IMR-90 (cell line): ENCODE results near the gene RPLP1. TPM values are rescaled to one million over a fixed set of nuclear protein-coding genes. Genes with fewer than 3 reads are reported as not detected.

Experiments
- ATAC-seq: fragments of 200-7000 bp; cut with Tn5 transposase; 2 replicates; pipeline ENCODE4 v1.9.1; 2020; ENCODE audit warnings: low read depth, mild to moderate bottlenecking, moderate library complexity
- BruUV-seq: library from RNA; stranded (reverse); fragments of 400-500 nt; replicated peaks from 2 replicates; lab custom pipeline; 2021; lab: Mats Ljungman, UMichigan
- CTCF ChIA-PET: fragments of 300-600 bp; formaldehyde crosslinking; extraction: SDS; loops from one replicate; lab custom pipeline; 2021; ENCODE audit warnings: antibody characterized with exemption; lab: Yijun Ruan, JAX
- POLR2A ChIA-PET: fragments of 300-600 bp; sonication (Branson Sonifier 250); formaldehyde crosslinking; loops from one replicate; lab custom pipeline; 2022; ENCODE audit warnings: antibody characterized with exemption; ENCODE audit not compliant: unreplicated experiment; lab: Charles Lee
- DNase-seq: peaks from one replicate; pipeline ENCODE4 v3.0.0; 2013
- H2AFZ ChIP-seq: replicated peaks from 2 replicates; pipeline ENCODE3; 2013; ENCODE audit warnings: low read length, mild to moderate bottlenecking; ENCODE audit not compliant: poor library complexity
- H2AK5ac ChIP-seq: 2 replicates; pipeline ENCODE4 v1.6.1; 2013; ENCODE audit warnings: low read depth, low read length, inconsistent platforms
- H2AK9ac ChIP-seq: replicated peaks from 2 replicates; pipeline ENCODE3; 2013; ENCODE audit warnings: mild to moderate bottlenecking, low read depth, low read length, moderate library complexity; ENCODE audit not compliant: poor library complexity
- H2BK120ac ChIP-seq: 2 replicates; pipeline ENCODE4 v1.6.1; 2013; ENCODE audit warnings: low read depth, low read length, inconsistent platforms
- H2BK15ac ChIP-seq: 3 replicates; pipeline ENCODE4 v1.6.1; 2013; ENCODE audit warnings: low read depth, low read length, inconsistent platforms
- H2BK20ac ChIP-seq: 2 replicates; pipeline ENCODE4 v1.6.1; 2013; ENCODE audit warnings: low read depth, mild to moderate bottlenecking, inconsistent platforms, low read length, moderate library complexity
- H2BK5ac ChIP-seq: 2 replicates; pipeline ENCODE4 v1.6.1; 2013; ENCODE audit warnings: mild to moderate bottlenecking, low read depth, low read length, inconsistent platforms; ENCODE audit not compliant: poor library complexity, severe bottlenecking
- H3K14ac ChIP-seq: replicated peaks from 2 replicates; pipeline ENCODE4 v1.6.1; 2013; ENCODE audit warnings: low read depth, low read length, inconsistent platforms
- H3K18ac ChIP-seq: 2 replicates; pipeline ENCODE4 v1.6.1; 2013; ENCODE audit warnings: low read depth, low read length, control low read depth
- H3K23ac ChIP-seq: 2 replicates; pipeline ENCODE4 v1.6.1; 2013; ENCODE audit warnings: low read depth, low read length, inconsistent platforms
- H3K27ac ChIP-seq: 2 replicates; pipeline ENCODE4 v1.5.1; 2013; ENCODE audit warnings: mild to moderate bottlenecking, control low read depth, low read length; ENCODE audit not compliant: insufficient read depth
- H3K27me3 ChIP-seq: 2 replicates; pipeline ENCODE4 v1.6.1; 2013; ENCODE audit warnings: low read length; ENCODE audit not compliant: control insufficient read depth, insufficient read depth
- H3K36me3 ChIP-seq: 2 replicates; pipeline ENCODE4 v1.6.1; 2013; ENCODE audit warnings: low read length, mixed read lengths; ENCODE audit not compliant: control insufficient read depth, insufficient read depth
- H3K4ac ChIP-seq: 2 replicates; pipeline ENCODE4 v1.6.1; 2013; ENCODE audit warnings: low read depth, low read length, inconsistent platforms
- H3K4me1 ChIP-seq: 2 replicates; pipeline ENCODE4 v1.6.1; 2013; ENCODE audit warnings: low read length, mixed read lengths; ENCODE audit not compliant: control insufficient read depth, insufficient read depth
- H3K4me2 ChIP-seq: 2 replicates; pipeline ENCODE4 v1.6.1; 2013; ENCODE audit warnings: low read depth, mild to moderate bottlenecking, control low read depth, low read length, moderate library complexity
- H3K4me3 ChIP-seq: 2 replicates; pipeline ENCODE4 v1.5.1; 2013; ENCODE audit warnings: low read depth, mild to moderate bottlenecking, control low read depth, low read length, moderate library complexity; ENCODE audit not compliant: insufficient read depth
- H3K56ac ChIP-seq: 2 replicates; pipeline ENCODE4 v1.6.1; 2013; ENCODE audit warnings: low read length, inconsistent platforms; ENCODE audit not compliant: insufficient read depth; ENCODE audit errors: extremely low read depth
- H3K79me1 ChIP-seq, 2 experiments: 2 replicates each; pipeline ENCODE4 v1.6.1; 2013; ENCODE audit warnings: low read length in 2 of 2, inconsistent platforms in 1 of 2, low read depth in 1 of 2
- H3K9ac ChIP-seq: 2 replicates; pipeline ENCODE4 v1.6.1; 2013; ENCODE audit warnings: low read depth, low read length, control low read depth
- H3K9me1 ChIP-seq: 2 replicates; pipeline ENCODE4 v1.6.1; 2013; ENCODE audit warnings: low read length, inconsistent platforms; ENCODE audit not compliant: insufficient read depth
- H3K9me3 ChIP-seq: 2 replicates; pipeline ENCODE4 v1.6.1; 2013; ENCODE audit warnings: low read length; ENCODE audit not compliant: control insufficient read depth, insufficient read depth
- H4K20me1 ChIP-seq: 2 replicates; pipeline ENCODE4 v1.6.1; 2013; ENCODE audit warnings: low read length, inconsistent platforms; ENCODE audit not compliant: insufficient read depth
- H4K5ac ChIP-seq: 2 replicates; pipeline ENCODE4 v1.6.1; 2013; ENCODE audit warnings: mild to moderate bottlenecking, low read depth, low read length, control low read depth
- H4K8ac ChIP-seq, 2 experiments: 2 replicates each; pipeline ENCODE4 v1.6.1; 2013; ENCODE audit warnings: low read depth in 2 of 2, low read length in 2 of 2, control low read depth in 1 of 2, inconsistent platforms in 1 of 2
- H4K91ac ChIP-seq: 2 replicates; pipeline ENCODE4 v1.6.1; 2013; ENCODE audit warnings: low read depth, low read length, inconsistent platforms; ENCODE audit not compliant: insufficient read depth
- CEBPB ChIP-seq: IDR thresholded peaks from 2 replicates; pipeline ENCODE4 v1.6.1; 2012; ENCODE audit warnings: low read depth, low read length, improper control_type of control experiment
- CHD1 ChIP-seq: IDR thresholded peaks from 2 replicates; pipeline ENCODE4 v1.6.1; 2012; ENCODE audit warnings: low read depth, low read length, improper control_type of control experiment
- FOS ChIP-seq: fragments of 150-350 bp; IDR thresholded peaks from 2 replicates; pipeline ENCODE4 v1.6.1; 2016; ENCODE audit warnings: low read depth, low read length
- MAFK ChIP-seq: IDR thresholded peaks from 2 replicates; pipeline ENCODE4 v1.6.1; 2012; ENCODE audit warnings: low read depth, low read length, improper control_type of control experiment
- MAZ ChIP-seq: IDR thresholded peaks from 2 replicates; pipeline ENCODE4 v1.6.1; 2012; ENCODE audit warnings: low read depth, mild to moderate bottlenecking, low read length, improper control_type of control experiment, moderate library complexity, borderline replicate concordance
- MXI1 ChIP-seq: IDR thresholded peaks from 2 replicates; pipeline ENCODE4 v1.6.1; 2012; ENCODE audit warnings: low read depth, mild to moderate bottlenecking, low read length, moderate library complexity, borderline replicate concordance
- NFE2L2 ChIP-seq: fragments of 150-350 bp; IDR thresholded peaks from 2 replicates; pipeline ENCODE4 v1.6.1; 2016; ENCODE audit warnings: low read depth, mild to moderate bottlenecking, low read length
- POLR2A ChIP-seq: IDR thresholded peaks from 2 replicates; pipeline ENCODE4 v1.6.1; 2012; ENCODE audit warnings: mild to moderate bottlenecking, low read depth, low read length
- RAD21 ChIP-seq: IDR thresholded peaks from 2 replicates; pipeline ENCODE4 v1.6.1; 2012; ENCODE audit warnings: low read length, improper control_type of control experiment
- RCOR1 ChIP-seq: IDR thresholded peaks from 2 replicates; pipeline ENCODE4 v1.6.1; 2012; ENCODE audit warnings: mild to moderate bottlenecking, low read length, improper control_type of control experiment; ENCODE audit not compliant: insufficient replicate concordance
- RFX5 ChIP-seq: IDR thresholded peaks from 2 replicates; pipeline ENCODE4 v1.8.0; 2012; ENCODE audit warnings: low read depth, mild to moderate bottlenecking, low read length, moderate library complexity
- SMC3 ChIP-seq: fragments of 150-350 bp; IDR thresholded peaks from 2 replicates; pipeline ENCODE4 v1.6.1; 2016; ENCODE audit warnings: low read depth, mild to moderate bottlenecking, antibody characterized with exemption, low read length, moderate library complexity
- WGBS, 2 experiments: methylation state at CpG; one replicate each; pipeline versions ENCODE4 v1.1.5 to v1.1.7; 2013; ENCODE audit warnings: missing lambda C conversion rate in 2 of 2; ENCODE audit not compliant: insufficient read length in 1 of 2; ENCODE audit errors: extremely low coverage in 2 of 2; 5-methylcytosine and 5-hydroxymethylcytosine counted together
- dilution Hi-C: fragments of 300-500 bp; cut with HindIII; formaldehyde crosslinking; loops from one replicate; pipeline ENCODE4 v1.14.3; 2018; ENCODE audit warnings: low sequenced_read_pairs; ENCODE audit not compliant: unreplicated experiment
- in situ Hi-C: fragments of 300-500 bp; cut with MboI; formaldehyde crosslinking; loops from 3 replicates; pipeline ENCODE4 v1.14.3; 2019; ENCODE audit warnings: low sequenced_read_pairs, inconsistent platforms, mixed read lengths
- intact Hi-C: fragments of 100-400 bp; cut with micrococcal nuclease; formaldehyde crosslinking; loops from 2 replicates; pipeline ENCODE4 v1.10.0; 2022
- polyA plus RNA-seq, 3 experiments: library from polyadenylated mRNA; depleted of rRNA; stranded (reverse); fragments of >200 nt; gene quantifications; 2 replicates each; pipeline ENCODE4 v1.2.3, GENCODE V29; 2012; ENCODE audit warnings: low replicate concordance in 1 of 3
- total RNA-seq: library from RNA; depleted of rRNA; stranded (reverse); fragments of >200 nt; gene quantifications from 2 replicates; pipeline ENCODE4 v1.2.3, GENCODE V29; 2012
- TF ChIP-seq, protein P1 (sequence below): conservative IDR thresholded peaks from 2 replicates; pipeline ENCODE4 v1.5.1; 2012; ENCODE audit warnings: mild to moderate bottlenecking, low read depth, low read length, improper control_type of control experiment
- TF ChIP-seq, protein P2 (sequence below): fragments of 150-350 bp; IDR thresholded peaks from 2 replicates; pipeline ENCODE4 v1.6.1; 2016; ENCODE audit warnings: low read depth, mild to moderate bottlenecking, low read length, moderate library complexity, borderline replicate concordance

The RPLP1 gene
- total and polyA plus RNA-seq, 2 of the 4 experiments (the other 2 are of a cell fraction), result 97.0 to 1,440 TPM

DNA sequence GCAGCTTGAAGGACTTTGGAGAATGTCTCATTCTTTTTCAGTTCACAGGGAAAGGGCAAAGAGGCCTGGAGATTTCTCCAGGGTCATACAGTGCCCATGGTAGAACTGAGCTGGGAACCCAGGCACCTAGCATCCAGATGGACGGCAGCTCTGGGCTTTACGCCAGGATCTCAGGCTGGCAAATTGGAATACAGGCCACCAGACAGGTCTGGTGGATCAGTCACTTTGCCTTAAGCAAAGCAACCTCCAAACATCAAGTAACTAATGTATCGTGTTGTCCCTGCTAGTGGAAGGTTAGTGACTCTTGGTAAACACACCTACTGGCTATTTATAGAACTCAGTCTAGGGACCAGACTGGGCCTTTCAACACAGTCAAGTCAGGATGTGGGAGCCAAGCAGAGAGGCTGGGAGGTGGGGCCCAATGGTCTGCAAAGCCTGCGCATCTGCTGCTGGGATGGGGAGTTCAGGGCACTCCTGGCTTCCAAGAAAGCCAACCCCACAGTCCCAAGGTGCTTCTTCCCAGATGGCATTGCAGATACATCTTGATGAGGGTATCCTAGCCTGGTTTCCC, 30.2 kb downstream of the RPLP1 start:
- Histone ChIP-seq H4K8ac (no peak overlapping the region), H3K4ac (no peak overlapping the region), H2AK9ac (no peak overlapping the region), H3K4me2 (no peak overlapping the region), H2BK5ac (no peak overlapping the region), H3K79me1 (no peaks in the 10 kb centered on the region), H3K4me3 (no peak overlapping the region), H3K36me3 (no peaks in the 10 kb centered on the region), H3K4me1 (no peaks in the 10 kb centered on the region), H3K9ac (no peak overlapping the region), H4K20me1 (no peaks in the 10 kb centered on the region), H4K5ac (no peak overlapping the region), H2AFZ (no peak overlapping the region), H4K91ac (no peak overlapping the region), H3K23ac (no peak overlapping the region), H3K9me3 (peaks cover 7% of the 10 kb centered on the region), H3K18ac (no peak overlapping the region), H3K56ac (no peak overlapping the region), H3K27ac (no peak overlapping the region), H2BK20ac (no peak overlapping the region), H3K9me1 (no peaks in the 10 kb centered on the region; the same call in 1 of the 2 replicates), H3K14ac (no peak overlapping the region), H2BK15ac (no peak overlapping the region), H2AK5ac (no peak overlapping the region), H3K27me3 (peaks cover 45% of the 10 kb centered on the region), H2BK120ac (no peak overlapping the region)
- CTCF ChIA-PET, result no interaction called here
- POLR2A ChIA-PET, result no interaction called here
- no CpG with 5 or more reads among the region's 4 CpGs for WGBS, 2 experiments
- dilution Hi-C loops, result no loop called here
- in situ Hi-C loops, result no loop called here
- intact Hi-C loops, result loop anchor here (10.0 kb wide), 1 partner anchor 162 kb away; no protein-coding TSS in a partner anchor
- ATAC-seq (no peak), DNase-seq (no peak)
- no TSS peak for BruUV-seq
- TF ChIP-seq RFX5 (no peak), RAD21 (no peak), RCOR1 (no peak), MAZ (no peak), FOS (no peak), MAFK (no peak), MXI1 (no peak), CEBPB (no peak), POLR2A (no peak), CHD1 (no peak), SMC3 (no peak), NFE2L2 (no peak)
- TF ChIP-seq, protein P1, sequence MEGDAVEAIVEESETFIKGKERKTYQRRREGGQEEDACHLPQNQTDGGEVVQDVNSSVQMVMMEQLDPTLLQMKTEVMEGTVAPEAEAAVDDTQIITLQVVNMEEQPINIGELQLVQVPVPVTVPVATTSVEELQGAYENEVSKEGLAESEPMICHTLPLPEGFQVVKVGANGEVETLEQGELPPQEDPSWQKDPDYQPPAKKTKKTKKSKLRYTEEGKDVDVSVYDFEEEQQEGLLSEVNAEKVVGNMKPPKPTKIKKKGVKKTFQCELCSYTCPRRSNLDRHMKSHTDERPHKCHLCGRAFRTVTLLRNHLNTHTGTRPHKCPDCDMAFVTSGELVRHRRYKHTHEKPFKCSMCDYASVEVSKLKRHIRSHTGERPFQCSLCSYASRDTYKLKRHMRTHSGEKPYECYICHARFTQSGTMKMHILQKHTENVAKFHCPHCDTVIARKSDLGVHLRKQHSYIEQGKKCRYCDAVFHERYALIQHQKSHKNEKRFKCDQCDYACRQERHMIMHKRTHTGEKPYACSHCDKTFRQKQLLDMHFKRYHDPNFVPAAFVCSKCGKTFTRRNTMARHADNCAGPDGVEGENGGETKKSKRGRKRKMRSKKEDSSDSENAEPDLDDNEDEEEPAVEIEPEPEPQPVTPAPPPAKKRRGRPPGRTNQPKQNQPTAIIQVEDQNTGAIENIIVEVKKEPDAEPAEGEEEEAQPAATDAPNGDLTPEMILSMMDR, result no peak
- TF ChIP-seq, protein P2, sequence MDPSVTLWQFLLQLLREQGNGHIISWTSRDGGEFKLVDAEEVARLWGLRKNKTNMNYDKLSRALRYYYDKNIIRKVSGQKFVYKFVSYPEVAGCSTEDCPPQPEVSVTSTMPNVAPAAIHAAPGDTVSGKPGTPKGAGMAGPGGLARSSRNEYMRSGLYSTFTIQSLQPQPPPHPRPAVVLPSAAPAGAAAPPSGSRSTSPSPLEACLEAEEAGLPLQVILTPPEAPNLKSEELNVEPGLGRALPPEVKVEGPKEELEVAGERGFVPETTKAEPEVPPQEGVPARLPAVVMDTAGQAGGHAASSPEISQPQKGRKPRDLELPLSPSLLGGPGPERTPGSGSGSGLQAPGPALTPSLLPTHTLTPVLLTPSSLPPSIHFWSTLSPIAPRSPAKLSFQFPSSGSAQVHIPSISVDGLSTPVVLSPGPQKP, result no peak
